GM19468 (cell line): ENCODE measurements around the gene ANAPC15.

Source experiments
- ATAC-seq: cut with Tn5 transposase; IDR thresholded peaks from one replicate; pipeline ENCODE4 v1.9.1; 2021; ENCODE audit warnings: mild to moderate bottlenecking, moderate library complexity, moderate number of reproducible peaks; ENCODE audit not compliant: unreplicated experiment; ENCODE audit errors: extremely low read depth

Gene ANAPC15

DNA sequence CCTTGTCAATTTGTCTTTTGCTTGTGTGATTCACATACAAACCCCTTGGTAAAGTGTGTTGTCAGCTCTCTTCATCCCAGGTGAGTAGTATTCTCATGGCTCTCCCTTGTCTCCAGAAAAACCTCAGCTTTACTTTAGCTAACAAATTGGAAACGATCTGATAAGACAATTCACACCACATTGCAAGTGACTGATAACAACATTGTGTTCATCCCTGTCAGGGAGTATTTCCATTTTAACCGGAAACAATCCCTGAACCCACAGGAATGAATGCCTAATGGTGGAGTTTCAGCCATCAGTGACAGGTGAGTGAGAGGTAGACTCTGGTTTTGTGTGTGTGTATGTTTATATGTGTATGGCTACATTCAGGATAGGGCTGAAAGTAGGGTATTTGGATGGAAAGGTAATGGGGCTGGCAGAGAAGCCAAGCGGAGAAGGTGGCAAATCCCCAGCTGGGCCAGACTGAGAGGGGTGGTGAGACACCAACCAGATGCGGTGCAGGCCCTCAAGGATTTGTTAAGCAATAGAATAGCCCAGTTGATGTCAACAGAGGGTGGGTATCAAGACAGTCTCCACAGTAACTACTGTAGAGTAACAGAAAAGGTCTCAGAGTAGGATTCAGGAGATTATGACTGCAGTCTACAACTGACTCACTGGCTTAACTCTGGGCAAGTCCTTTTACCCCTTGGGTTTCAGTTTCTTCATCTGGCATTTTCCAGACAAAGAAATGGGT lies 24.3 kb downstream of the ANAPC15 start:
- ATAC-seq, result no peak

DNA sequence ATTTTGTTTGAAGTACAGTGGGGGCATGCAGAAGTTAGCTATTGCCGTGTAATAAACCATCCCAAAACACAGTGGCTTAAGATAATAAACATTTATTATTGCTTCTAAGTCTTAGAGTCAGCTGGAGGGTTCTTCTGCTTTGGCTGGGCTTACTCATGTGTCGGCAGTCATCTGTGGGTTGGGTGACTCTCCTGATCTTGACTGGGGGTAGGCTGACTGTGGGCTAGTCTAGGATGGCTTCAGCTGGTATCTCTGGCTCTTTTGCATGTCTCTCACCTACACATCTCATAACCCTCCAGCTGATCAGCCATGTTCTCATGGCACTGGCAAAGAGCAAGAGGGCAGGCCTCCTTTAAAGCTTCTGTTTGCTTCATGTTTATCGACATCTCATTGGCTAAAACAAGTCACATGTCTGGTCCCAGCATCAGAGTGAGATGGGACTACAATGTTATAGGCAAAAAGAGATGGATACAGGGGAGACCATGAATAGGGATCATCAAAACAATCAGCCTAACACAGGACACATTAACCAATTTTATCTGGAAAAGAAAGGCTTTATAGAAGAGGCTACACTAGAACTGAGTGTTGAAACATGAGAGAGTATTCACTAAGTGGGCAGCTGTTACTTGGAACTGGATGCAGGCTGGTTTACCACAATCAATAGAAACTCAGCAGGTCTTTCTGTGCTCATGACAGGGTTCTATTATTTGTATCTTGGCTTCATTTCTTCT lies 26.7 kb downstream of the ANAPC15 start:
- no peak for ATAC-seq

DNA sequence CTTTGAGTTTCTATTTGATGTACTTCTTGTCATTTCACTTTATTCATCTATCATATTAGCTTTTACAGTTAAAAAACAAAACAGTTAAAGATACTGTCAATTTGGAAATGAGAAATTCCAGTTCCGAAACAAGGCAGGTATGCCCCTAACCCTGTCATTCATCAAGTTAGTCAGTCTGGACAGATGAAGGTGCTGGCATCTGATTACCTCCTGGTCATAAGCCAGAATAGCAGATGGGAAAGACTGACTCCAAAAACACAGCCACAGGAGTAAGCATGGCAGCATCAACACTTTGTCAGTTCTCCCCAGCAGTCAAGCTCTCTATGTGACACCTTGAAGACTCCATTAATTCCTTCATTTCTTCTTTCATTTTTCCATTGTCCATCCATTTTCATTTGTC lies 27.5 kb downstream of the ANAPC15 start:
- no peak for ATAC-seq

GRCh38 chr11:72084076-72084475 lies 28.4 kb downstream of the ANAPC15 start:
- no peak for ATAC-seq

GRCh38 chr11:72083414-72083813 lies 29.1 kb downstream of the ANAPC15 start:
- no peak for ATAC-seq

- no peak for ATAC-seq
Observed at GRCh38 chr11:72081821-72082453, 30.6 kb downstream of the ANAPC15 start.

GRCh38 chr11:72081184-72081644 lies 31.3 kb downstream of the ANAPC15 start:
- no peak for ATAC-seq

GRCh38 chr11:72080326-72081183 lies 31.9 kb downstream of the ANAPC15 start, which contains the start of the genes LRRC51 and NUMA1:
TSS of gene LRRC51 (plus strand) at chr11:72080850. CDS start at chr11:72089084, 8,234 bp downstream.
TSS of gene NUMA1 (minus strand) at chr11:72080542. CDS start at chr11:72035943, 44,599 bp downstream.
- ATAC-seq, result peak; percentile 94

DNA sequence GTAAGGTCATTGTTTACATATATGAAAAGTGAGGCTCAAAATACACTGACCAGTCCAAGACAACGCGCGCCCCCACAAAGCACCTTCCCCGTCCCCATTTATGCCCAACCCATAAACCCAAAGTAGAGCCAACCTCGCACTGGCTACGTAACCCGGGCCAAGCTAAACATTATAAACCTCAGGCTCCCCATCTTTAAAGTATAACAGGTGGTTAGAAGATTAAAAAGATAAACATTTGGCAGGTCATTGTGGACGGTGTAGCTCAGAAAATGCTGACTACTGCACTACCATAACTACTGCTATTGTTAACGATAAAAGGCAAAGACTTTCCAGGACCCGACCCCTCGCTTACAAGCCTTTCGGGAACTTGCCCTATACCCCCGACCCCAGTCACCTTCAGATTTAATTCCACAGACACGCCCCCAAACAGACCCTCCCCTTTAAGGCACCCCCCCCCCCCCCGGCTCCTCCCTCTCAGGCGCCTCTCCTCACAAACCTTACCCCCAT lies 32.6 kb downstream of the ANAPC15 start:
- no peak for ATAC-seq

- no peak for ATAC-seq
Observed at GRCh38 chr11:72078477-72078876, 34.0 kb downstream of the ANAPC15 start.

DNA sequence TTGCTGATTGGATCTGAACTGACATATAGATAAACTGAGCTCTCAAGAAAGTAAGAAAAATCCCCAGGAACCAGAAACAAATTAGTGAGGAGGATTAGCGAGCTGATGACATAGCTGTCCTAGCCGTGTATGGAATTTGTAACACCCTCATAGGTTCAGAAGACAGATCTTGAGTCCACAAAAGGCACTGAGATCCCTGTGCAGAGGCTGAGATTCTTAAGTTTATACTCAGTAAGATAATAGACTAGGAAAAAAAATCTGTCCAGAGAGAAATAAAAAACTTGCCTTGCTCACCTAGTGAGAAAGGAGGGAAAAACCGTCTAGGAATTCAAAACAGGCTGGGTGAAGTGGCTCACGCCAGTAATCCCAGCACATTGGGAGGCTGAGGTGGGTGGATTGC lies 36.7 kb downstream of the ANAPC15 start:
- no peak for ATAC-seq

DNA sequence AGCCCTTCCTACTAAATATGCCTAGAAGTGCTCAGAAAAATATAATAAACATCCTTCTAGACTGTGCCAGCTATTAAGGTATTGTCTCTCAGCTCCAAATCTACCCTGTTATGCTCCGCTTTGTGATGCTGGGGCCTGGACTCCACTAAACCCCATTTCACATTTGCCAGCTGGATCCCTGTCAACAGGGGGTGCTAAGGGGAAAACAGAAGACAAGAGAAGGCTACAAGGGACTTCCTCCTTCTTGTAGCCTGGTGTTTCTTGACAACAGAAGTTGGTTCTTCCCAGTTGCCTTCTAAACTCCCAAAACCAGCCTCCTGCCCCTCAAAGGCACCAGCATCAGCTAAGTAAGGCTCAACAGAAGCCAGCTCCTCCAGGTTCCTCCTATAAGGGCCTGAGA lies 37.4 kb downstream of the ANAPC15 start:
- no peak for ATAC-seq

DNA sequence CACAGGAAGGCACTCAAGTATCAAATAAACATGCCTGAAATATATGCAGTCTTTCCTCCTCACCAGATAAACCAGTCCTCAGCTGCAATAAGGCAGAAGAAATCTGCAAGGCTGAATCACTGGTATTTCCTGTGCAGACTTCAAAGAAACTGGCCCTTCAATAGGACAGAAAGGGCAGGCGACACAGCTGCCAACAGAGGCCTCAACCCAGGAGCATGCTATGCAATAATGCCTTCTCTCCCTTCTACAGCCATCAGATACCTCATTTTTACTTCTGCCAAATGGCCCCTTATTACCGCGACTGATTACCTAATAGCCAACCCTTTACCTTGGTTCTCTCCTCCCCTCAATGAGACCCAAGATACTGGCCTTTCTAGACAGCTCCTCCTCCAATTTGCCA lies 40.1 kb downstream of the ANAPC15 start:
- ATAC-seq, result no peak

DNA sequence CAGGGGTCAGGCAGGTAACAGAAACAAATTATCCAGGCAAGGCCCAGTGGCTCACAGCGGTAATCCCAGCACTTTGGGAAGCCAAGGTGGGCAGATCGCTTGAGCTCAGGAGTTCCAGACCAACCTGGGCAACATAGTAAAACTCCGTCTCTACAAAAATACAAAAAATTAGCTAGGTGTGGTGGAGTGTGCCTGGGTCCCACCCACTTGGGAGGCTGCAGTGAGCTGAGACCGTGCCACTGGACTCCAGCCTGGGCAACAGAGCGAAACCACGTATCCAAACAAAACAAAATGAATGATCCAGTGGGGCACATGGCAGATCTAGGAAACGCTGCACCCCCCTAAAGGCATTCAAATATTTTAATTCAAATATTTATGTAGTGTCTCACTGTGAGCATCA lies 42.0 kb downstream of the ANAPC15 start:
- no peak for ATAC-seq

- no peak for ATAC-seq
Observed at GRCh38 chr11:72069787-72070251, 42.7 kb downstream of the ANAPC15 start.

GRCh38 chr11:72069200-72069599 lies 43.3 kb downstream of the ANAPC15 start:
- no peak for ATAC-seq

GRCh38 chr11:72067676-72068075 lies 44.8 kb downstream of the ANAPC15 start:
- no peak for ATAC-seq

GRCh38 chr11:72067266-72067665 lies 45.2 kb downstream of the ANAPC15 start:
- no peak for ATAC-seq

DNA sequence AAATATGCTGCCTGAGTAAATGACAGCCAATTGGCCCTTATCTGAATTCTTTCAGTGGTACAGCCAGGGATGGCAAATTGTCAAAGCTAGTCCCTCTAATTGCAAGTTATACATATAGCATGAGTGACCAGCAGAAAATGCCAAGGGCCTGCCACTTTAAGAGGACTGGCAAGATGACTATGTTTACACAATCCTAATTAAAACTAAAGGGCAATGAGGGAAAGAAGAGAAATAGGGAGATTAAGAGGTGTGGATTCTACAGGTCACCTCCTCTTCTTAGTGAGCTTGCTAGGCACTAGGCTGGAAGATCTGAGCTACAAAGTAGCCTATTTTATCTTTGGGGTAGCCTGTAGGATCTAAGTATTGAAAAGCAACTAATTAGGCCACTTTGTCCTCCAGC lies 45.6 kb downstream of the ANAPC15 start:
- ATAC-seq, result no peak
